Measurements from ENCODE around the gene PRDX1.
"Not testable (repeated sequence)": the region's sequence is repeated elsewhere in the genome, so short reads cannot be mapped to it uniquely, and the experiment has no call there.

Gene PRDX1

GRCh38 chr1:45535988-45536766 lies 14.5 kb upstream of the PRDX1 start:
- no peak for DNase-seq

GRCh38 chr1:45531873-45532272 lies 10.2 kb upstream of the PRDX1 start:
- DNase-seq = no peak

- DNase-seq = no peak
Measured at GRCh38 chr1:45530632-45531135, 9.0 kb upstream of the PRDX1 start.

DNA sequence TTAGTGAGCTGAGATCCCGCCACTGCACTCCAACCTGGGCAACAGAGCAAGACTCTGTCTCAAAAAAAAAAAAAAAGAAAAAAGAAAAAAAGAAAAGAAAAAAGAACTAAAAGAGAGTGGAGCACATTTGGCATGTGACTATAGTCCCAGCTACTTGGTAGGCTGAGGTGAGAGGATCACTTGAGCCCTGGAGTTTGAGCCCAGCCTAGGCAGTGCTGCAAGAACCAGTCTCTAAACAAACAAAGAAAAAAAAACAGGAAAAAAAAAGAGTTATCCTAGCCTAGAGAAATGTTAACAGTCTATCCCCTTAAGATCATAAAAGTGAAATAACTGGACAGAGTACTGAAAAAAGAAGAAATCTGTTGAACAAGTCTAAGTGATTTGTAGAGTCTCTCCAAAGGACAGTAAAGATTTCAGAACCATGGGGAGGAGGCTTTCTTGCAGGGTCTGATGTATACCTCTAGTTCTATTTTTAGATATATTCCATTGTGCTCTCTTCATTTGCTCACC lies 4.5 kb upstream of the PRDX1 start:
- DNase-seq = no peak

- DNase-seq = not testable (repeated sequence)
Measured at GRCh38 chr1:45523975-45524374, 2.3 kb upstream of the PRDX1 start.

- DNase-seq = not testable (repeated sequence)
Measured at GRCh38 chr1:45523516-45523915, 1.8 kb upstream of the PRDX1 start.

GRCh38 chr1:45522324-45523104 lies 830 bp upstream of the PRDX1 start:
- DNase-seq = peak in 1 of 2 experiments; percentile 54

DNA sequence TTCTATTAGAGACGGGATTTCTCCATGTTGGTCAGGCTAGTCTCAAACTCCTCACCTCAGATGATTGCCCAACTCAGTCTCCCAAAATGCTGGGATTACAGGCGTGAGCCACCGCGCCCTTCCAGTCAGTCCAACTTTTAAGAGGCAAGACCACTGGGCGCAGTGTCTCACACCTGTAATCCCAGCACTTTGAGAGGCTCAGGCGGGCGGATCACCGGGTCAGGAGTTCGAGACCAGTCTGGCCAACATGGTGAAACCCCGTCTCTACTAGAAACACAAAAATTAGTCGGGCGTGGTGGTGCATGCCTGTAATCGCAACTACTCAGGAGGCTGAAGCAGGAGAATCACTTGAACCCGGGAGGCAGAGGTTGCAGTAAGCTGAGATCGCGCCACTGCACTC lies 1.9 kb downstream of the PRDX1 start:
- not testable (repeated sequence) for DNase-seq

DNA sequence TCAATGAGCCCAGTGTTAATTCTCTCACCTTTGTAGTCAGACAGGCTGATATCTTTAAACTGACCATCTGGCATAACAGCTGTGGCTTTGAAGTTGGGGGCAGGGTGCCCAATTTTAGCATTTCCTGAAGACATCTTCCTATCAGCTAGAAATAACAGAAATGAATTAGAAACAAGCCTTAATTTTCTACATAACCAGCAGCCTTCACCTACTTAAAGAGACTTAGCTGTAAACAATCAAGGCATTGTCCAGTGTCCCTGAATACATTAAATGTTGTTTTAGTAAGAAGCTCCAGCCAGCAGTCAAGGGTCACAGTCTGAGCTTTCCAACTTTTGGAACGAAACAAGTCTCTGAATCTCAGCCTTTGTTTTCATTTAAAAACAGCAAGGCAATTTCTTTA lies 2.8 kb downstream of the PRDX1 start:
- DNase-seq = no peak

DNA sequence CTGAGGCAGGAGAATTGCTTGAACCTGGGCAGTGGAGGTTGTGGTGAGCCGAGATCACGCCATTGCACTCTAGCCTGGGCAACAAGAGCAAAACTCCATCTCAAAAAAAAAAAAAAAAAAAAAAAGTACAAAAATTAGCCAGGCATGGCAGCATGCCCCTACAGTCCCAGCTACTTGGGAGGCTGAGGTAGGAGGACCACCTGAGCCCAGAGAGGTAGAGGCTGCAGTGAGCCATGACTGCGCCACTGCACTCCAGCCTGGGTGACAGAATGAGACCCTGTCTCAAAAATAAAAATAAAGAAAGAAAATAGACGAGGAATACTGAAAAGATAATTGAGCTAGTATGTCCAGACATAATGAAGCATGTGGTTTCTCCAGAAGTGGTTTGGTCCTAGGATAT lies 3.3 kb downstream of the PRDX1 start:
- DNase-seq = not testable (repeated sequence)

DNA sequence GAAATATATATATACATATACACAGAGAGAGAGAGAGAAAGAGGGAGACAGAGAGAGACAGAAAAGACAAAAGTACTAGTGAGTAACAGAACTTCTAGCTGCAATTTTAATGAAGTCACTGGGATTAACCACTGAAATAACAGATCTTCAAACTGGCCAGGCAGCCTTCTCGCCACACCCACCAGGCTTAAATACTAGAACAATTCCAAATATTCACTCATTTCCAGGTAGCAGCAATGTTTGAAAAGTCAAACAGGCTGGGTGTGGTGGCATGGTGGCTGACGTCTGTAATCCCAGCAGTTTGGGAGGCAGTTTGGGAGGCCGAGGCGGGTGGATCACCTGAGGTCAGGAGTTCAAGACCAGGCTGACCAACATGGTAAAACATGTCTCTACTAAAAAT lies 5.2 kb downstream of the PRDX1 start:
- no peak for DNase-seq

- no peak for DNase-seq
Measured at GRCh38 chr1:45516036-45516435, 5.6 kb downstream of the PRDX1 start.

DNA sequence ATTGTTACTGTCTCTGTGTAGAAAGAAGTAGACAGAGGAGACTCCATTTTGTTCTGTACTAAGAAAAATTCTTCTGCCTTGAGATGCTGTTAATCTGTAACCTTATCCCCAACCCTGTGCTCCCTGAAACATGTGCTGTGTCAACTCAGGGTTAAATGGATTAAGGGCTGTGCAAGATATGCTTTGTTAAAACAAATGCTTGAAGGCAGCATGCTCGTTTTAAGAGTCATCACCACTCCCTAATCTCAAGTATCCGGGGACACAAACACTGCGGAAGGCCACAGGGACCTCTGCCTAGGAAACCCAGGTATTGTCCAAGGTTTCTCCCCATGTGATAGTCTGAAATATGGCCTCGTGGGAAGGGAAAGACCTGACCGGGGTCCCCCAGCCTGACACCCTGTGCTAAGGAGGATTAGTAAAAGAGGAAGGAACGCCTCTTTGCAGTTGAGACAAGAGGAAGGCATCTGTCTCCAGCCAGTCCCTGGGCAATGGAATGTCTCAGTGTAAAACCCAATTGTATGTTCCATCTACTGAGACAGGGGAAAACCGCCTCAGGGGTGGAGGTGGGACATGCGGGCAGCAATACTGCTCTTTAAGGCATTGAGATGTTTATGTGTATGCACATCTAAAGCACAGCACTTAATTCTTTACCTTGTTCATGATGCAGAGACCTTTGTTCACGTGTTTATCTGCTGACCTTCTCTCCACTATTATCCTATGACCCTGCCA lies 8.0 kb downstream of the PRDX1 start:
- not testable (repeated sequence) for DNase-seq

DNA sequence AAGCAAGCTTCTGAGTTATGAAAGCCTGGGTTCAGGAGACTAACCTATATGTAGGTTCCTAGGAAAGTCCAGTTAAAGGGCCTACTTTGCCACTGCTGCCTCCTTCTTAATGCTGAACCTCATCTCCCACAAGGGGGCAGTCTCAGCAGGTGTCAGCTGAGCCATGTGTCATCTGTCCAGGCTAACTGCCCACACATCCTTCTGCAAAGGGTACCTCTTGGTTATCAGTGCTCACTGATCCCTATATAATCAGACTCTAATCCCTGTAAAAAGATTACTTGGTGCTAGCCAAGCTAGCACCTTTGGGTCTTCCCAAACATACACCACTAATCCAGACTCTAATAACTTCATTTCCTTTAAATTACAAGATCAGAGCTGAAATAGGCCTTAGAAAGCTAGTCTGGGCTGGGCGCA lies 9.0 kb downstream of the PRDX1 start:
- DNase-seq = peak; percentile 57 to 69

DNA sequence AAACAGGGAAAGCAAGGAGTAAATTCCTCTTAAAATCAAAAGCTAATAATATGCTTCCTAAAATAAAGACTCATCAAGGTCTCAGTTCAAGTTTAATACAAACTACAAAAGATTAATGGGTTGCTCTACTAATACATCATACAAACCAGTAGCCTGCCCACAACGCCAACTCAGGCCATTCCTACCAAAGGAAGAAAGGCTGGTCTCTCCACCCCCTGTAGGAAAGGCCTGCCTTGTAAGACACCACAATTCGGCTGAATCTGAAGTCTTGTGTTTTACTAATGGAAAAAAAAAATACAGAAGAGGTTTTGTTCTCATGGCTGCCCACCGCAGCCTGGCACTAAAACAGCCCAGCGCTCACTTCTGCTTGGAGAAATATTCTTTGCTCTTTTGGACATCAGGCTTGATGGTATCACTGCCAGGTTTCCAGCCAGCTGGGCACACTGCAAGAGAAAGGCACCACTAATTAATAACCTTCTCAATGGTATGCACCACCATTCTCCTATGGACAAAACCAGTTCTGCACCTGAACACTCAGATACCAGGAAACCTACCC lies 10.6 kb downstream of the PRDX1 start:
- DNase-seq = no peak

GRCh38 chr1:45510036-45510971 lies 11.4 kb downstream of the PRDX1 start:
- DNase-seq = no peak

DNA sequence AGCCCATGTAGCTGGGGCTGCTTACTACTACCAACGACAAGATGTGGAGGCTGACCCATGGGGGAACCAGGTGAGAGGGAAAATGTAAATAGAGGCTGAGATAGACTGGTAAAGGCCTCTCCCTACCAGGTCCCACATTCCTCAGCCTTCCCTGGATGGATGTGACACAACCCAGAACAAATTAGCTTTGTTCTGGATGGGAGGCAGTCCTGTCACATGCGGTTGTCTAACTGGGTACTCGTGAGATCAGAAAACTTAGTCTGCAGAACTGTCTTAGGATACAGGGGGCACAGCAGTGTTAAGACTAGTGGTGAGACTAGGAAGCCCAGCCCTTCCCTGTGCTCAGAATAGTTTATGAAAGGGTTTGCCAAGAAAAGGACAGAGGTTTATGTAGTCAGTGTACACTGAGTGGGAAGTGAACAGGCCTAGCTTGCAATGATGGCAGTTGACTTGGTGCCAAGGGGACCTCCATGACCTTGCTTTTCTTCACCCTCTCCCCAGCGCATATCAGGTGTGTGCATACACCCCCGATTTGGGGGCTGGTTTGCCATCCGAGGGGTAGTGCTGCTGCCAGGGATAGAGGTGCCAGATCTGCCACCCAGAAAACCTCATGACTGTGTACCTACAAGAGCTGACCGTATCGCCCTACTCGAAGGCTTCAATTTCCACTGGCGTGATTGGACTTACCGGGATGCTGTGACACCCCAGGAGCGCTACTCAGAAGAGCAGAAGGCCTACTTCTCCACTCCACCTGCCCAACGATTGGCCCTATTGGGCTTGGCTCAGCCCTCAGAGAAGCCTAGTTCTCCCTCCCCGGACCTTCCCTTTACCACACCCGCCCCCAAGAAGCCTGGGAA lies 13.2 kb downstream of the PRDX1 start:
- no peak for DNase-seq

DNA sequence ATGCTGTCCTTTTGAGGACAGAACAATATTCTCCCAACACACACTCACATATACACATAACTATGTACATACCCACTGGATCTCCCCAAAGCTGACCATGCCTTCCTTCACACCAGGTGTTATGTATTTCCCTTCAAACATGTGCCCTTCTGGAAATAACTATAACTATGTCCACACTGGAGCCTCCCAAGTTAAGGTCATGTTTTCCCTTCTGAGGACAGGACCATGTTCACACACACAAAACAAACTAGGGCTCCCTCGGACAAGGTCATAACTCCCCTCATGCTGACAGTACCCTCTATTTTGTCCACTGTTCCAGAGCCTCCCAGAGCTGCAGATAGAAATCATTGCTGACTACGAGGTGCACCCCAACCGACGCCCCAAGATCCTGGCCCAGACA lies 13.8 kb downstream of the PRDX1 start:
- no peak for DNase-seq

DNA sequence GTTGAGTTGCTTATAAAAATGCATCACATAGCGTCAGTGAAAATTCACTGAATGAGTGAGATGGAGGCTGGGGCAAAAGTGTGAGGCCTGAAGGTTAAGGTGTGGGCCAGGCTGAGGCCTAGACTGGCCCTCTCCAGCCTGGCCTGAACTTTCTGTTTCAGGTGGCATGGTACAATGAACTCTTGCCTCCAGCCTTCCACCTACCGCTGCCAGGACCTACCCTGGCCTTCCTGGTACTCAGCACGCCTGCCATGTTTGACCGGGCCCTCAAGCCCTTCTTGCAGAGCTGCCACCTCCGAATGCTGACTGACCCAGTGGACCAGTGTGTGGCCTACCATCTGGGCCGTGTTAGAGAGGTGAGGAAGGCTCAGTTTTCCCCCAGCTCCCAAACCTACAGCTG lies 14.5 kb downstream of the PRDX1 start:
- no peak for DNase-seq
